Cardiac fibroblast (primary cell): ENCODE measurements around the gene MAP3K14.
A peak's percentile ranks its signal among the peaks of the same experiment; 100 is the strongest.

Source experiments
- DNase-seq, 2 donors: peaks; one replicate each; pipeline versions ENCODE4 v3.0.0 to v3.0.0-alpha.2; 2010; ENCODE audit warnings: low read depth in 2 of 2
- H3K4me3 ChIP-seq, 2 donors: replicated peaks in 1 of 2; 1 replicate in 1 of 2; 2 replicates in 1 of 2; pipeline ENCODE4 v1.5.1; 2011; ENCODE audit warnings: low read depth in 2 of 2, low read length in 2 of 2, mild to moderate bottlenecking in 2 of 2, moderate library complexity in 1 of 2
- TF ChIP-seq, protein P1 (sequence below): IDR thresholded peaks from one replicate; pipeline ENCODE4 v1.5.1; 2011; ENCODE audit warnings: low read depth, mild to moderate bottlenecking, low read length, inconsistent platforms

MAP3K14 gene

DNA sequence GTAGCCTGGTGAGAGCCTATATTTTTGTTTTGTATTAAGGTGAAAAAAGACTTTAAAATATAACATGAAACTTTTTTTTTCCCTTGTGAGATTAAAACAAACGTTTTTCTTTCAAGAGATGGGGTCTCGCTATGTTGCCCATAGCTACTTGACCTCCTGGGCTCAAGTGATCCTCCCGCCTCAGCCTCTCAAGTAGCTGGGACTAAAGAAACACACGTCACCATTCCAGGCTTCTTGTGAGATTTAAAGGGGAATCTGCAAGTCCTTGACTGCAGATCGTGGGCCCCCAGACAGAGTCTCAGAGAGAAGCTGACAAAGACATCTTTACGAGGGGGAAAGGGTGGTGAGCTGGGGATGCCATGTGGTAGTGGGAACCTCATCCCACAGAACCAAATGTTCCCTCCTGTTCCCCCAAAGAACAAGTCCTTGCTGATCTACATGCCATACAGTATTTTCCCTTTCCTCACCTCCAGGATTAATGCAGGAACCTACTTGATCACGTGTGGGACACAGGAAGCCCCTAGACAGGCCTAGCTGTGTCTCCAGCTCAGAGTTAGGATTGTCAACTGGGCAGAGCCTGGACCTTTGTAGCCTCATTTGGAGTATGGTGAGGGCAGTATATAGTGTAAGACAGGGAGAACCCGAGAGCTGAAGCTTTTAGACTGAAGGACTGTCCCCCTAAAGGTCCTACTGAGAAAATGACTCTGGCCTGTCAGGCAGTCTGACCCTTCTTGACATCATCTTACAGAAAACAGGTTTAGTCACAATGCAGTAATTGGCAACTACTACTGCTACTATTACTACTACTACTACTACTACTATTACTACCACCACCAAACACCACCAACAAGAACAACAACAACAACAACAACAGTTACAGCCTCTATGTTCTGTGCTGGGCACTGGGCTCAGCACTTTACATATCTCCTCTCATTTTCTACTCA is 4.1 kb downstream of the MAP3K14 start:
- peak in 1 of 2 donors; percentile 32 for DNase-seq
- H3K4me3 ChIP-seq: no peak overlapping the region
- TF ChIP-seq, protein P1, sequence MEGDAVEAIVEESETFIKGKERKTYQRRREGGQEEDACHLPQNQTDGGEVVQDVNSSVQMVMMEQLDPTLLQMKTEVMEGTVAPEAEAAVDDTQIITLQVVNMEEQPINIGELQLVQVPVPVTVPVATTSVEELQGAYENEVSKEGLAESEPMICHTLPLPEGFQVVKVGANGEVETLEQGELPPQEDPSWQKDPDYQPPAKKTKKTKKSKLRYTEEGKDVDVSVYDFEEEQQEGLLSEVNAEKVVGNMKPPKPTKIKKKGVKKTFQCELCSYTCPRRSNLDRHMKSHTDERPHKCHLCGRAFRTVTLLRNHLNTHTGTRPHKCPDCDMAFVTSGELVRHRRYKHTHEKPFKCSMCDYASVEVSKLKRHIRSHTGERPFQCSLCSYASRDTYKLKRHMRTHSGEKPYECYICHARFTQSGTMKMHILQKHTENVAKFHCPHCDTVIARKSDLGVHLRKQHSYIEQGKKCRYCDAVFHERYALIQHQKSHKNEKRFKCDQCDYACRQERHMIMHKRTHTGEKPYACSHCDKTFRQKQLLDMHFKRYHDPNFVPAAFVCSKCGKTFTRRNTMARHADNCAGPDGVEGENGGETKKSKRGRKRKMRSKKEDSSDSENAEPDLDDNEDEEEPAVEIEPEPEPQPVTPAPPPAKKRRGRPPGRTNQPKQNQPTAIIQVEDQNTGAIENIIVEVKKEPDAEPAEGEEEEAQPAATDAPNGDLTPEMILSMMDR: no peak

- no peak overlapping the region for H3K4me3 ChIP-seq
- TF ChIP-seq, protein P1: no peak
- DNase-seq: peak in 1 of 2 donors; percentile 42
Measured at GRCh38 chr17:45311760-45312476, 4.9 kb downstream of the MAP3K14 start.

GRCh38 chr17:45311401-45311759 is 5.4 kb downstream of the MAP3K14 start:
- DNase-seq: no peak
- H3K4me3 ChIP-seq: no peak overlapping the region
- TF ChIP-seq, protein P1: peak; percentile 13

DNA sequence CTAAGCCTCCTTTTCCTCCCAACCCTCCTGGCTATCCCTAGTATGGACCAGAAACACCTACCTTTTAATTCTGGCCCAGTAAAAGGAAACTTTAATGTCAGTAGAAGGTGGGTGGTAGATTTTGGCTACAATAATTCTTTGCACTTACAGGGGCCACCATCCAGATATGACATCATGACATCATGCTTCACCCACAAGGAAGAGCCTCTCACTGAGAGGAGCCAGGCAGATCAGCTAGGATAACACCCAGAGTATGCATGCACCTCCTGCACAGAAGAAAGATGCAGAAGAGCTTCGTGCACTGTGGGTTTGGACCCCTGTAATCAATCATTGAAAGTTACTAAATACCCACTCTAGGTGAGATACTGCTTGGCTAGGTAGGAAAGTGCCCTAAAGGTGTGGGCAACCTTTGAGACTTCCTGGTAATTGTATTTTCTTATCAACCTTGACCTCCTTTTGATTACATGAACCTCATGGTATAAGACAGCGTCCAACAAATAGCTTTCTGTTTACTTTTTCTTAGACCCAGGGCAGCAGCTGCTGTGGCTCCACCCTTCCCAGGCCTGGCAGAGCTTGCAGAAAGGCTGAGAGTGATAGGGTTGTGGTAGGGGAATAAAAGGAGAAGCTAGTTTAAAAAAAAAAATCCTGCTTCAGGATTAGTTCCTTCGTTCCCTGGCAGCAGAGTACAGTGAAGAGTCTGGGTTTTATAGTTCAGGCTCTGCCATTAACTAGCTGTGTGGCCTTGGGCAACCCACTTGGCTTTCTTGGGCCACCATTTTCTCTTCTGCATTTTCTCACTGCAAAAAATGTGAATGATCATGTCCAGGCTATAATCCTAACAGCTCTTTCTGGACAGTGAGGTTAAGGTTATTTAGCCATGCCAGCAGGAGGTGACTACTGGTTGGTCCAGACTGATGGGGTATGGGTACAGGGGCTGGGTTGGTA is 6.2 kb downstream of the MAP3K14 start:
- peak in 1 of 2 donors; percentile 66 for DNase-seq
- H3K4me3 ChIP-seq: no peak overlapping the region
- TF ChIP-seq, protein P1: no peak

DNA sequence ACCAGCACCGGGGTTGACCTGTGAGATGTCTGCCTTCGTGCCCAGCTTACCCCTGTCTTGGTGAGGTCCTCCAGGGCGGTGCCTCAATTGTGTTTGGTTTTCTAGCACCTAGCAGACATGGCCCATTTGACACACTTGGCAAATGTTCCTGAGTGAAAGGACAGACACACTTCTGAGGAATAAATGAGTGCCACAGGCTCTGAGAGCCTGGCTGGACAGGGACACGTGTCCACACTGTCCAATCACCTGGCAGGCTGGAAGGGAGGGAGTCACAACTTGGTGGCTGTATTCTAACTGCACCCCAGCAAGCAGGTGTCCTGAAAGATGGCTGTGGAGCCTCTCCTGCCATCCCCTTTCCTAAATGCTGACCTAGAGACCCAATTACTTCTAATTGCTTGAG is 7.4 kb downstream of the MAP3K14 start:
- H3K4me3 ChIP-seq: no peak overlapping the region
- TF ChIP-seq, protein P1: no peak
- DNase-seq: no peak

DNA sequence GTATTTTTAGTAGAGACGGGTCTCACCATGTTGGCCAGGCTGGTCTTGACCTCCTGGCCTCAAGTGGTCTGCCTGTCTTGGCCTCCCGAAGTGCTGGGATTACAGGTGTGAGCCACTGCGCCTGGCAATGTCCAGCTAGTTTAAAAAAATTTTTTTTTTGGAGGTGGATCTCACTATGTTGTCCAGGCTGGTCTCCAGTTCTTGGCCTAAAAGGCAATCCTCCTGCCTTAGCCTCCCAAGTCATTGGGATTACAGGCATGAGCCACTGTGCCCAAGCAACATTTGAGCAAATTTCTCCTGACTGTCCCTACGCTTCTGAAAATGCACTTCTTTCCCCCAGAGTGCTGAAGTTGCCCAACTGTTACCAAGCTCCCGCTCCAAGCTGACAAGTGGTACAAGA is 8.0 kb downstream of the MAP3K14 start:
- DNase-seq: no peak
- TF ChIP-seq, protein P1: no peak
- H3K4me3 ChIP-seq: no peak overlapping the region
